KOPT-K1 (cell line): Measurements from ENCODE around the gene ZC3H10.
A peak's percentile ranks its signal among the peaks of the same experiment; 100 is the strongest.

Experiments used
- H3K27ac ChIP-seq: fragments of 200-600 bp; sonication (generic); 2 replicates; pipeline ENCODE4 v1.5.1; 2016; ENCODE audit warnings: antibody characterized with exemption, mild to moderate bottlenecking, low read depth, low read length; ENCODE audit not compliant: poor library complexity, severe bottlenecking
- H3K36me3 ChIP-seq: fragments of 200-600 bp; sonication (generic); 2 replicates; pipeline ENCODE4 v1.5.1; 2017; ENCODE audit warnings: antibody characterized with exemption, mild to moderate bottlenecking, low read length, moderate library complexity; ENCODE audit not compliant: insufficient read depth
- H3K9me3 ChIP-seq: fragments of 200-600 bp; sonication (generic); 2 replicates; pipeline ENCODE4 v1.5.1; 2017; ENCODE audit warnings: antibody characterized with exemption, low read length, mild to moderate bottlenecking; ENCODE audit not compliant: insufficient read depth, poor library complexity, severe bottlenecking

ZC3H10 gene

GRCh38 chr12:56086608-56087007, 31.5 kb upstream of the ZC3H10 start:
- no peak overlapping the region for H3K27ac ChIP-seq
- H3K36me3 ChIP-seq = no peaks in the 10 kb centered on the region

DNA sequence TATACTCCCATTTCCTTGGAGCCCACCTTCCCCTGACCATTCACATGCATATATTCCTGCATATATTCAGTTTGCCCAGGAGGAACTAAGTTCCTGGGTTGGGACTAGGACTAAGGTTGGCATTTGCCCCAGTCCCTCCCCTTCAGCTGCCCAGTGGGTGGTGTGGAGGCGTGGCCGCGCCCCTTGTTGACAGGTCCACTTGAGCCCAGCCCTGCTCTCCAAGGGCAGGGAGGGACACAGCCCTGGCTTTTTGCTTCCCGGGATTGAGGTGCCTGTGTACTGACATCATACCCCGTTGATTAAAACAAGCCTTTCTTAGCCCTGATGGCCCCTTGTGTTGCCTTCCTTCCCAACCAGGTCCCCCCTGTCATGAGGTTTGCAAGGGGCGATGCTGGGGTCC, 30.8 kb upstream of the ZC3H10 start:
- no peak overlapping the region for H3K27ac ChIP-seq
- no peaks in the 10 kb centered on the region for H3K36me3 ChIP-seq
- H3K9me3 ChIP-seq = no peaks in the 10 kb centered on the region

More at GRCh38 chr12:56086608-56087007, 31.5 kb upstream of the ZC3H10 start:
- no peaks in the 10 kb centered on the region for H3K9me3 ChIP-seq

- no peak overlapping the region for H3K27ac ChIP-seq
- no peaks in the 10 kb centered on the region for H3K9me3 ChIP-seq
- H3K36me3 ChIP-seq = no peaks in the 10 kb centered on the region
These were observed 20.3 kb upstream of the ZC3H10 start for GRCh38 chr12:56097738-56098137.

DNA sequence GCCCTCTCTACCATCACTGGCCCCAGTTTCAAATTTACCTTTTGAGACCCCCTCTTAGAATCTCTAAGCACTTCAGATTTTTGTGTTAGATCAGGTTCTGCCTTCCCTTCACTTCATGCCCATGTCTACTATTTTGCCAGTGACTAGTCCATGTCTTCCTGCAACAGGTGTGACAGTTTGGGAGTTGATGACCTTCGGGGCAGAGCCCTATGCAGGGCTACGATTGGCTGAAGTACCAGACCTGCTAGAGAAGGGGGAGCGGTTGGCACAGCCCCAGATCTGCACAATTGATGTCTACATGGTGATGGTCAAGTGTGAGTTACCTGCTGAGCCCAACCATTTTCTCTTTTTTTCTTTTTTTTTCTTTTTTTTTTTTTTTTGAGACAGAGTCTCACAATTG, 19.5 kb upstream of the ZC3H10 start:
- H3K9me3 ChIP-seq = no peaks in the 10 kb centered on the region
- no peaks in the 10 kb centered on the region for H3K36me3 ChIP-seq
- no peak overlapping the region for H3K27ac ChIP-seq

DNA sequence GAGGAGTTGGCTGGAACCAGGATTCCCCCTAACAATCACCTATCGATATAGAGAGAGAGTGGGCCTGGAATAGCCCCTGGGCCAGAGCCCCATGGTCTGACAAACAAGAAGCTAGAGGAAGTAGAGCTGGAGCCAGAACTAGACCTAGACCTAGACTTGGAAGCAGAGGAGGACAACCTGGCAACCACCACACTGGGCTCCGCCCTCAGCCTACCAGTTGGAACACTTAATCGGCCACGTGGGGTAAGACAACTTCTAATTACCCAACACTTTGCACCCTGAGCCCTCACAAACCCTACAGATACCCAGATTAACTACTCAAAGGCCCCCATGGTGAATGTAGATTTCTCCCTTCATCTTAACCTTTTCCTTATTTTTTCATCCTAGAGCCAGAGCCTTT, 18.3 kb upstream of the ZC3H10 start:
- H3K36me3 ChIP-seq = no peaks in the 10 kb centered on the region
- no peak overlapping the region for H3K27ac ChIP-seq
- H3K9me3 ChIP-seq = no peaks in the 10 kb centered on the region

GRCh38 chr12:56101045-56101444, 17.0 kb upstream of the ZC3H10 start:
- no peaks in the 10 kb centered on the region for H3K9me3 ChIP-seq
- H3K36me3 ChIP-seq = peaks cover 7% of the 10 kb centered on the region
- no peak overlapping the region for H3K27ac ChIP-seq

GRCh38 chr12:56102683-56103065, 15.4 kb upstream of the ZC3H10 start:
- peaks cover 23% of the 10 kb centered on the region for H3K36me3 ChIP-seq
- peak overlapping the region; percentile 97 for H3K27ac ChIP-seq
- H3K9me3 ChIP-seq = no peaks in the 10 kb centered on the region

- Histone ChIP-seq H3K9me3 (no peaks in the 10 kb centered on the region), H3K27ac (peak overlapping the region; percentile 97), H3K36me3 (peaks cover 28% of the 10 kb centered on the region)
These were observed 14.9 kb upstream of the ZC3H10 start for GRCh38 chr12:56103066-56103711.

DNA sequence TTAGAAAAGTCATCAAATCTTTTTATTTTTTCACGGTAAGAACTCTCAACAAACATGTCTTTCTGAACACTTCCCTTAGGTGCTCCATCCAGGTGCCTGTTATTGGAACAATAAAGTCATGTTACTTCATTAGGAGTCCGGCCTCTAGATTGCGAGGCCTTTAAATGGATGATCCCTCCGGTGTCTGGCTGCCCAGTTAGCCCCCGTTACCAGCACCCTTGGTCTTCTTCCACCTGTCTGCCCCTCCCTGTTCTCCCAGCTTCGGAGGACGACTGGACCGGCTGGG, 14.3 kb upstream of the ZC3H10 start:
- H3K36me3 ChIP-seq = peaks cover 34% of the 10 kb centered on the region
- no peaks in the 10 kb centered on the region for H3K9me3 ChIP-seq
- H3K27ac ChIP-seq = peak overlapping the region; percentile 97

GRCh38 chr12:56104109-56104814, 13.8 kb upstream of the ZC3H10 start, which contains the start of gene PA2G4:
TSS of gene PA2G4 (plus strand) at chr12:56104559. CDS start at chr12:56104738, 179 bp downstream.
- Histone ChIP-seq H3K36me3 (peaks cover 39% of the 10 kb centered on the region), H3K27ac (peak within 1 kb of the TSS; percentile 97)

GRCh38 chr12:56104815-56105608, 13.1 kb upstream of the ZC3H10 start:
- Histone ChIP-seq H3K27ac (peak overlapping the region; percentile 97), H3K36me3 (peaks cover 47% of the 10 kb centered on the region), H3K9me3 (no peaks in the 10 kb centered on the region)

More at GRCh38 chr12:56104109-56104814, 13.8 kb upstream of the ZC3H10 start, which contains the start of gene PA2G4:
- no peaks in the 10 kb centered on the region for H3K9me3 ChIP-seq

DNA sequence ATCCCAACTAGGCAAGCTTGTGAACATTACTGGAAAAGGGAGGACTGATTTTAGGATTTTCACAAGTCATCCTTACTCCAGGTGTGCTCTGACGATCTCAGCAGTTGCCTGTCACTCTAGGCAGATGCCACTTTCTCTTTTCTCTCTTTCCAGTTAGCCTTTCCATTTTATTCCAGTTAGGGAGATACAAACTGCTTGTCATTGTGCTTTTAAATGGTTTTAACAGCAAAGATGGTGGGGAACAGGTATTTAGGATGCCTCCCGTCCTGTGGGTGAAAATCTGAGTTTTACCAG, 12.5 kb upstream of the ZC3H10 start:
- peaks cover 52% of the 10 kb centered on the region for H3K36me3 ChIP-seq
- peak overlapping the region; percentile 97 for H3K27ac ChIP-seq
- no peaks in the 10 kb centered on the region for H3K9me3 ChIP-seq

DNA sequence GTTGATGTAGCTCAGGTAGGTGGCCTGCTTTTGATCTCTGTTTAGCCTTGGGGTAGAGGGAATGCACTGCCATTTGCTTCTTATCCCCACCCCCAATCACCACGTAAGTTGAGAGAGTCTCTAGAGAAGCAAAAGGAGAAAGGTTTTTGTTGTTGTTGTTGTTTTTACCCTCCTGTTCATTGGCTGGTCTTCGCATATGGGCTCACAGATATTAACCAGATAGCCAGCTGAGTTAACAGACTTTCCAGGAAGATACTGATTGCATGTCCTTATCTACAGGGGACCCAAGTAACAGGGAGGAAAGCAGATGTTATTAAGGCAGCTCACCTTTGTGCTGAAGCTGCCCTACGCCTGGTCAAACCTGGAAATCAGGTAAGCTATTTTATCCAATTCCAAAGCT, 10.8 kb upstream of the ZC3H10 start:
- H3K9me3 ChIP-seq = no peaks in the 10 kb centered on the region
- peak overlapping the region; percentile 7 for H3K27ac ChIP-seq
- peaks cover 69% of the 10 kb centered on the region for H3K36me3 ChIP-seq

GRCh38 chr12:56110571-56110970, 7.5 kb upstream of the ZC3H10 start:
- H3K27ac ChIP-seq = no peak overlapping the region
- H3K36me3 ChIP-seq = peaks cover 90% of the 10 kb centered on the region
- peaks cover 6% of the 10 kb centered on the region for H3K9me3 ChIP-seq

GRCh38 chr12:56114084-56114483, 4.0 kb upstream of the ZC3H10 start:
- Histone ChIP-seq H3K27ac (no peak overlapping the region), H3K36me3 (peaks cover 55% of the 10 kb centered on the region)

More at GRCh38 chr12:56114084-56114483, 4.0 kb upstream of the ZC3H10 start:
- H3K9me3 ChIP-seq = peaks cover 6% of the 10 kb centered on the region
